A673 (cell line): ENCODE measurements around the gene KIF4A. TPM values are rescaled to one million over a fixed set of nuclear protein-coding genes. Genes with fewer than 3 reads are reported as not detected.
"Not testable (repeated sequence)": the region's sequence is repeated elsewhere in the genome, so short reads cannot be mapped to it uniquely, and the experiment has no call there.

ENCODE experiments used
- BruUV-seq: library from RNA; stranded (reverse); fragments of 400-500 nt; replicated peaks from 2 replicates; lab custom pipeline; 2021; lab: Mats Ljungman, UMichigan
- CTCF ChIA-PET: fragments of 300-600 bp; sonication (Branson Sonifier 250); formaldehyde crosslinking; loops from one replicate; lab custom pipeline; 2022; ENCODE audit warnings: antibody characterized with exemption; lab: Charles Lee
- POLR2A ChIA-PET: fragments of 300-600 bp; sonication (Branson Sonifier 250); formaldehyde crosslinking; loops from one replicate; lab custom pipeline; 2022; ENCODE audit warnings: antibody characterized with exemption; ENCODE audit not compliant: low non-redundant PET; lab: Charles Lee
- DNase-seq: peaks from one replicate; pipeline ENCODE4 v3.0.0-alpha.2; 2015; ENCODE audit warnings: low spot score
- H3K27ac ChIP-seq: fragments of 200-600 bp; sonication (generic); 2 replicates; pipeline ENCODE4 v1.5.1; 2016; ENCODE audit warnings: mixed run types, low read depth, mild to moderate bottlenecking, mixed read lengths, antibody characterized with exemption, low read length; ENCODE audit not compliant: poor library complexity, severe bottlenecking
- H3K27me3 ChIP-seq: fragments of 200-600 bp; sonication (generic); replicated peaks from 2 replicates; pipeline ENCODE4 v1.6.1; 2017; ENCODE audit warnings: mixed run types, low read depth, mild to moderate bottlenecking, mixed read lengths, antibody characterized with exemption, low read length; ENCODE audit not compliant: insufficient read depth, poor library complexity
- H3K36me3 ChIP-seq: fragments of 200-600 bp; sonication (generic); 2 replicates; pipeline ENCODE4 v1.6.1; 2016; ENCODE audit warnings: mixed run types, mild to moderate bottlenecking, mixed read lengths, antibody characterized with exemption, low read length; ENCODE audit not compliant: insufficient read depth, poor library complexity, severe bottlenecking
- H3K4me1 ChIP-seq: fragments of 200-600 bp; sonication (generic); 2 replicates; pipeline ENCODE4 v1.6.1; 2017; ENCODE audit warnings: mixed run types, mild to moderate bottlenecking, mixed read lengths, antibody characterized with exemption, low read length; ENCODE audit not compliant: insufficient read depth, poor library complexity, severe bottlenecking
- H3K4me3 ChIP-seq: fragments of 200-600 bp; sonication (generic); 2 replicates; pipeline ENCODE4 v1.5.1; 2016; ENCODE audit warnings: low read depth, mixed run types, mild to moderate bottlenecking, mixed read lengths, low read length; ENCODE audit not compliant: poor library complexity, severe bottlenecking
- H3K9me3 ChIP-seq: fragments of 200-600 bp; sonication (generic); 2 replicates; pipeline ENCODE4 v1.6.1; 2016; ENCODE audit warnings: mixed run types, low read depth, mild to moderate bottlenecking, mixed read lengths, antibody characterized with exemption, low read length; ENCODE audit not compliant: poor library complexity, severe bottlenecking
- CTCF ChIP-seq: fragments of 300-800, 200-600 bp; sonication (generic); conservative IDR thresholded peaks from 2 replicates; pipeline ENCODE4 v1.5.1; 2017; ENCODE audit warnings: low read depth, mild to moderate bottlenecking, antibody characterized with exemption, low read length, moderate library complexity, mixed read lengths
- EZH2 ChIP-seq: fragments of 200-600 bp; sonication (generic); IDR thresholded peaks from 2 replicates; pipeline ENCODE4 v1.6.1; 2017; ENCODE audit warnings: borderline replicate concordance, low read depth, mild to moderate bottlenecking, mixed read lengths, antibody characterized with exemption, low read length; ENCODE audit not compliant: poor library complexity, severe bottlenecking
- intact Hi-C: fragments of 100-400 bp; cut with micrococcal nuclease; formaldehyde crosslinking; loops from one replicate; pipeline ENCODE4 v1.10.0; 2022; ENCODE audit not compliant: unreplicated experiment
- total RNA-seq: library from RNA; stranded (reverse); gene quantifications from 2 replicates; pipeline ENCODE4 v1.2.3, GENCODE V29; 2021

Gene KIF4A
- total RNA-seq, 1 experiment from 2014 or later, result 76.7 TPM

GRCh38 chrX:70343435-70343834 is 53.5 kb downstream of the KIF4A start:
- Histone ChIP-seq H3K4me3 (no peak overlapping the region), H3K9me3 (no peaks in the 10 kb centered on the region), H3K27ac (no peak overlapping the region), H3K27me3 (no peaks in the 10 kb centered on the region), H3K4me1 (no peaks in the 10 kb centered on the region), H3K36me3 (peaks cover 50% of the 10 kb centered on the region)
- BruUV-seq, result no TSS peak
- DNase-seq, result no peak
- ChIA-PET POLR2A (no interaction called here), CTCF (no interaction called here)
- no peak for TF ChIP-seq EZH2
- TF ChIP-seq CTCF, result no peak
- intact Hi-C loops, result no loop called here

- peaks cover 48% of the 10 kb centered on the region for H3K36me3 ChIP-seq
- no peak for DNase-seq
- POLR2A ChIA-PET, result no interaction called here
- no peak overlapping the region for H3K4me3 ChIP-seq
- no peaks in the 10 kb centered on the region for H3K27me3 ChIP-seq
- no peaks in the 10 kb centered on the region for H3K9me3 ChIP-seq
- no peak overlapping the region for H3K27ac ChIP-seq
- intact Hi-C loops, result no loop called here
- CTCF ChIA-PET, result no interaction called here
- BruUV-seq, result no TSS peak
- TF ChIP-seq EZH2 (no peak), CTCF (no peak)
- H3K4me1 ChIP-seq, result no peaks in the 10 kb centered on the region
Measured at GRCh38 chrX:70346418-70347070, 56.6 kb downstream of the KIF4A start.

- DNase-seq, H3K4me3 ChIP-seq, intact Hi-C loops, H3K27me3 ChIP-seq, H3K4me1 ChIP-seq, CTCF ChIA-PET, H3K9me3 ChIP-seq, BruUV-seq, H3K27ac ChIP-seq, POLR2A ChIA-PET: not testable (repeated sequence)
- H3K36me3 ChIP-seq, result peaks cover 31% of the 10 kb centered on the region
Measured at GRCh38 chrX:70348825-70349224, 58.9 kb downstream of the KIF4A start.

- H3K27me3 ChIP-seq, BruUV-seq, CTCF ChIA-PET, POLR2A ChIA-PET, DNase-seq, H3K9me3 ChIP-seq, H3K27ac ChIP-seq, H3K4me1 ChIP-seq, H3K4me3 ChIP-seq: not testable (repeated sequence)
- peaks cover 25% of the 10 kb centered on the region for H3K36me3 ChIP-seq
- intact Hi-C loops, result loop anchor here (5.0 kb wide), 1 partner anchor 158 kb away; no protein-coding TSS in a partner anchor
Measured at GRCh38 chrX:70349367-70350125, 59.6 kb downstream of the KIF4A start.
